Loucy (cell line): Measurements from ENCODE around the gene ABCC3.

Experiments
- CTCF ChIP-seq: fragments of 200-600 bp; sonication (generic); conservative IDR thresholded peaks from 2 replicates; pipeline ENCODE4 v1.5.1; 2014; ENCODE audit warnings: mild to moderate bottlenecking, antibody characterized with exemption, low read length
- EZH2phosphoT487 ChIP-seq: fragments of 200-600 bp; IDR thresholded peaks from 2 replicates; pipeline ENCODE4 v1.6.1; 2018; ENCODE audit warnings: antibody characterized with exemption, mild to moderate bottlenecking, moderate library complexity, borderline replicate concordance

- no peak for TF ChIP-seq CTCF
- TF ChIP-seq EZH2phosphoT487, result no peak
These were observed 6.7 kb downstream of the ABCC3 start for GRCh38 chr17:50641357-50641756.
